ENCODE measurements around the gene RNF112. TPM values are rescaled to one million over a fixed set of nuclear protein-coding genes. Genes with fewer than 3 reads are reported as not detected.

RNF112 gene
- total RNA-seq, 4 donors from 2014 or later = 2.3 to 5.4 (median 4.3) TPM

GRCh38 chr17:19448341-19449268 is 37.6 kb downstream of the RNF112 start:
- Histone ChIP-seq H3K9me3 (no peaks in the 10 kb centered on the region), H3K4me3 (no peak overlapping the region), H3K27me3 (no peaks in the 10 kb centered on the region), H3K4me1 (peaks cover 5 to 33% (median 32%) of the 10 kb centered on the region in 4 donors), H3K27ac (replicated peaks in 1 of 4) (peak overlapping the region; percentile 78 to 89 (median 86)), H3K36me3 (no peaks in the 10 kb centered on the region)
- DNase-seq (ENCODE audit: extremely low spot score) = no peak
- 22% methylated on average over 8 of the region's 8 CpGs for WGBS
- TF ChIP-seq POLR2AphosphoS5 (IDR thresholded peaks at IDR 0.05) (peak; percentile 67 to 72), POLR2A (IDR thresholded peaks at IDR 0.05; ENCODE audit: low read depth) (no peak), EP300 (IDR thresholded peaks at IDR 0.05) (no peak)
- TF ChIP-seq, protein P1, sequence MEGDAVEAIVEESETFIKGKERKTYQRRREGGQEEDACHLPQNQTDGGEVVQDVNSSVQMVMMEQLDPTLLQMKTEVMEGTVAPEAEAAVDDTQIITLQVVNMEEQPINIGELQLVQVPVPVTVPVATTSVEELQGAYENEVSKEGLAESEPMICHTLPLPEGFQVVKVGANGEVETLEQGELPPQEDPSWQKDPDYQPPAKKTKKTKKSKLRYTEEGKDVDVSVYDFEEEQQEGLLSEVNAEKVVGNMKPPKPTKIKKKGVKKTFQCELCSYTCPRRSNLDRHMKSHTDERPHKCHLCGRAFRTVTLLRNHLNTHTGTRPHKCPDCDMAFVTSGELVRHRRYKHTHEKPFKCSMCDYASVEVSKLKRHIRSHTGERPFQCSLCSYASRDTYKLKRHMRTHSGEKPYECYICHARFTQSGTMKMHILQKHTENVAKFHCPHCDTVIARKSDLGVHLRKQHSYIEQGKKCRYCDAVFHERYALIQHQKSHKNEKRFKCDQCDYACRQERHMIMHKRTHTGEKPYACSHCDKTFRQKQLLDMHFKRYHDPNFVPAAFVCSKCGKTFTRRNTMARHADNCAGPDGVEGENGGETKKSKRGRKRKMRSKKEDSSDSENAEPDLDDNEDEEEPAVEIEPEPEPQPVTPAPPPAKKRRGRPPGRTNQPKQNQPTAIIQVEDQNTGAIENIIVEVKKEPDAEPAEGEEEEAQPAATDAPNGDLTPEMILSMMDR (IDR thresholded peaks at IDR 0.05) = no peak
- intact Hi-C loops (cut with DNase I) = loop anchor here (5.0 kb wide), 1 partner anchor 61 kb away; the partner anchor contains the start of gene MFAP4

GRCh38 chr17:19449656-19450055 is 38.6 kb downstream of the RNF112 start:
- no peaks in the 10 kb centered on the region for H3K9me3 ChIP-seq

DNA sequence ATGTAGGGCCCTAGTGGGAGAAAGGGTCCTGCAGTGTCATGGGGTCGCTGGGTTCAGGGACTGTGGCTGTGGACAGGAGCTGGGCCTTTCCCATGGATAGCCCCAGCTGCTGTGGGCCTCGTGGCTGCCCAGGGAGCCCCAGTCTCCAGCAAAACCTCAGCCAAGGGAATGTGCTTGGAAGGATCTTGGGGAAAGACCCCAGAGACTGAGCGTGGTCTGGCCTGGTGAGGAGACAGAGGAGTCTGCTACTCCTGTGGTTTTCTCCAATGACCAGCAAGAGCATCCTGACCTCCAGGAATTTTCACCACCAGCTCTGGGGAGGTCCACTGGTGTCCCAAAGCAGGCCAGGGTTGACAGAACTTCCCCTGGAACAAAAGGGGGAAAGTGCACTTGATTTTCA is 42.3 kb downstream of the RNF112 start:
- H3K27ac ChIP-seq (replicated peaks in 1 of 4) = no peak overlapping the region
- H3K27me3 ChIP-seq = no peaks in the 10 kb centered on the region
- intact Hi-C loops (cut with DNase I) = loop anchor here (10.0 kb wide), 1 partner anchor 52 kb away; no protein-coding TSS in a partner anchor
- H3K4me1 ChIP-seq = peaks cover 2 to 14% (median 13%) of the 10 kb centered on the region in 4 donors
- no peak for TF ChIP-seq POLR2A (IDR thresholded peaks at IDR 0.05; ENCODE audit: low read depth)
- no peak for TF ChIP-seq EP300 (IDR thresholded peaks at IDR 0.05)
- TF ChIP-seq POLR2AphosphoS5 (IDR thresholded peaks at IDR 0.05) = no peak
- TF ChIP-seq, protein P1 (IDR thresholded peaks at IDR 0.05) = no peak
- H3K9me3 ChIP-seq = no peaks in the 10 kb centered on the region
- 88% methylated on average over 3 of the region's 3 CpGs for WGBS
- no peaks in the 10 kb centered on the region for H3K36me3 ChIP-seq
- DNase-seq (ENCODE audit: extremely low spot score) = no peak
- H3K4me3 ChIP-seq = no peak overlapping the region

More at GRCh38 chr17:19449656-19450055, 38.6 kb downstream of the RNF112 start:
- H3K27me3 ChIP-seq = no peaks in the 10 kb centered on the region
- H3K4me3 ChIP-seq = no peak overlapping the region
- TF ChIP-seq EP300 (IDR thresholded peaks at IDR 0.05) (no peak), POLR2A (IDR thresholded peaks at IDR 0.05; ENCODE audit: low read depth) (no peak), POLR2AphosphoS5 (IDR thresholded peaks at IDR 0.05) (no peak)
- TF ChIP-seq, protein P1 (IDR thresholded peaks at IDR 0.05) = no peak
- H3K4me1 ChIP-seq = peaks cover 5 to 33% (median 32%) of the 10 kb centered on the region in 4 donors
- 84% methylated on average over 3 of the region's 4 CpGs for WGBS
- no peaks in the 10 kb centered on the region for H3K36me3 ChIP-seq
- intact Hi-C loops (cut with DNase I) = loop anchor here (5.0 to 10.0 kb wide), 2 partner anchors 55 to 62 kb away; partner anchors contain the start of gene MFAP4
- no peak for DNase-seq (ENCODE audit: extremely low spot score)
- peak overlapping the region in 3 of 4 donors; percentile 85 to 89 (median 86) for H3K27ac ChIP-seq (replicated peaks in 1 of 4)

DNA sequence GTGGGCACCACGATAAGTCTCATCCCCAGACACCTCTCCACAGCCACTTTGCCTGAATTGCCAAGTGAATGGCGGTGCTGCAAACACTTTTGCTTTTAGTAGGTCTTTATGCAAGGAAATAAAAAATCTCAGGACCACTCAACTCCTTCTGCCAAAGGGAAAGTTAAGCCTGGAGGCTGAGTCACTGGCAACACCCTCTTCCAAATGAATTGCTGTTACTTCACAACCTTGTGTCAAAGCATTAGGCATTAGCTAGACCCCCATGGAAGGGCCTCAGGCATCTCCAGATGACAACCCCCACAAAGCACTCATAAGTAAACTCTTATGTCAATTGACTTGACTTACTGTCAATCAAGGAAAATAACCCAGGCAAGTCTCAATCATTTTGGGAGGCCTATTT is 43.0 kb downstream of the RNF112 start:
- Histone ChIP-seq H3K4me3 (no peak overlapping the region), H3K4me1 (peaks cover 0 to 6% (median 5%) of the 10 kb centered on the region in 4 donors), H3K27ac (replicated peaks in 1 of 4) (no peak overlapping the region), H3K27me3 (no peaks in the 10 kb centered on the region), H3K9me3 (no peaks in the 10 kb centered on the region), H3K36me3 (no peaks in the 10 kb centered on the region)
- DNase-seq (ENCODE audit: extremely low spot score) = no peak
- 100% methylated on average over 2 of the region's 2 CpGs for whole genome bisulfite sequencing
- TF ChIP-seq, protein P1 (IDR thresholded peaks at IDR 0.05) = no peak
- TF ChIP-seq POLR2AphosphoS5 (IDR thresholded peaks at IDR 0.05) = no peak
- no peak for TF ChIP-seq EP300 (IDR thresholded peaks at IDR 0.05)
- no peak for TF ChIP-seq POLR2A (IDR thresholded peaks at IDR 0.05; ENCODE audit: low read depth)
- intact Hi-C loops (cut with DNase I) = loop anchor here (10.0 kb wide), 1 partner anchor 51 kb away; no protein-coding TSS in a partner anchor
